GM12872 (cell line): ENCODE results near the gene DOK7.

Experiments
- CTCF ChIP-seq: IDR thresholded peaks from 3 replicates; pipeline ENCODE4 v1.5.1; 2011; ENCODE audit warnings: low read depth, mild to moderate bottlenecking, low read length, moderate library complexity; ENCODE audit not compliant: insufficient read depth

DOK7 gene

DNA sequence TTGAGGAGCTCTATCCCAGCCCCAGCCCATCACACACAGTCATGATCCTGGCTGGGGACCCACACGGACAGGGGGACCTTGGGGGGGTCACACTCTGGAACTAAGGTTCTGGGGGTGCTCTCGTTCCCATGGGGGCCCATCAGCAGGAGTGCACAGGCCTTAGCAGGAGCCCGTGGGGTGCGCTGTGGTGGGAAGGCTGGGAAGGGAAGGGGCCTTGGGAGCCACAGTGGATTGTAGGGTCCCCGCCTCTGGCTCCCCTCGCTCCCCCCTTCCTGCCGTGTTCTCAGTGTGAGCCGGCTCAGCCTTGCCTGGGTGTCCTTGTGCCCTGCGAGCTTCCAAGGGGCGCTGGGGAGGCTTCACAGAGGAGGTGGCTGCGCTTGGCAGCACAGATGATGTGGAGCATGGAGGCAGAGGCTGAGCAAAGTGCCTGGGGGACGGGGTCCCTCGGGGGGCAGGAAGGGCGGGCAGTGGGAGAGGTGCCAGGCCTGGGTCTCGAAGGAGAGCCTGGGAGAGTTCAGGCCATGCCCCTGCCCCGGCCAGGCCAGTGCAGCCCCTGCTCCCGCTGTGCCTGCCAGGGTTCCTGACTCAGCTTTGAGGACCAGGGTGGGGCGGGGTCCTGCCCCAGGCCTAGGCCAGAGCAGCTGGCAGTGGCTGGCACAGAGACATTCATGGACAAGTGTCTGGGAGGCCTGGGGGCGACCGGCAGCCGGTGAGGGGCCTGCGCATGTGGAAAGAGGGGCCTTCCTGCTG is 26.9 kb upstream of the DOK7 start:
- no peak for TF ChIP-seq CTCF

GRCh38 chr4:3436798-3437581 is 26.1 kb upstream of the DOK7 start:
- TF ChIP-seq CTCF: no peak

DNA sequence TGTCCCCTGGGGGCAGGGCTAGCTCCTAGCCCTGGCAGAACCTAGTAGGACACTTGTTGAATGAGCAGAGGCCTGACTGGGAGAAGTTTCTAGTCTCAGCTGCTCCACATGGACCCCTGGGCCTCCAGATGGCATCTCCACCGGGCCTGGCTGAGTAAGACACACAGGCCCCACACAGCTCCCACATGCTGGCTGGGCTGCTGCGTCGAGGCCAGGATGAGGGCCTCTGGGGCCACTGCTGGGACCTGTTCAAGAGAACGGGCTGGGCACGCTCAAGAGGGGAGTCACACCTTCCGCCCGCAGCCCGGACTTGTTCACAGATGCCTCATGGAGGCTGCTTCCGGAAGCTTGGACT is 25.5 kb upstream of the DOK7 start:
- no peak for TF ChIP-seq CTCF

DNA sequence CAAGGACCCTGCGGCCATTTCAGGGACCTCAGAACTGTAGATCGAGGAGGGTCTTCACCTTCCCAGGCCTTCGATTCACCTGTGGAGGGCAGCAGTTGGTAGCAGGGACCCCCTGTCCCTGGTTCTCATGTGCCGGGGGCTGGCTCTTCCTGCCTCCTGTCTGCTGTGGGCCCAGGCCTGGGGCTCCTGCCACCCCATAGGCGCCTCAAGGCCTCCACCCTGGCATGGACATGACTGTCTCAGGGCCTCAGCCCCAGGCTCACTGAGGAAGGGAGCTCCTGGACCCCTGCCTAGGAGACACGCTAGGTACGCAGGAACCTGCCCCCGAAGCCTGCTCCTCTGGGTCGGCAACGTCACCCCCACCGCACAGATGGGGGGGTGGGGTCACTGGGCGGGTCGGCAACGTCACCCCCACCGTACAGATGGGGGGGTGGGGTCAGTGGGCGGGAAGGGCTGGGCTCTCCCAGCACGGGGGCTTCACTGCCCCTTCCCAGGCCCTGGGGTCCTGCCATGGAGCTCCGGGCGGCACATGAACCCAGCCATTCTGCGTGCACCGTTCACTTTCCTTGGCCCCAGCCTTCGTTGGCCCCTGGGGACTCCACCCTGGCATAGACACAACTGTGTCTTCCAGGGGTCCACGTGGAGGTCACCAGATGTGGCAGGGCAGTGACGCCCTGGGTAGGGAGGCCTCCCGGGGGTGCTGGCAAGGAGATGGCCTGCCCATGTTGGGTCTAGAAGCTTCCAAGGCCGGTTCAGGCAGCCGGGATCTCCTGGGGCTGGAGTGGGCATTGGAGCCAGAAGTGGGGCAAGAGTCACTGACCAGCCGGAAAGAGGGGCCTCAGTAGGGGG is 24.9 kb upstream of the DOK7 start:
- no peak for TF ChIP-seq CTCF

- TF ChIP-seq CTCF: no peak
Observed at GRCh38 chr4:3438847-3439180, 24.3 kb upstream of the DOK7 start.

- no peak for TF ChIP-seq CTCF
Observed at GRCh38 chr4:3439391-3439790, 23.7 kb upstream of the DOK7 start.

GRCh38 chr4:3440011-3440410 is 23.1 kb upstream of the DOK7 start:
- no peak for TF ChIP-seq CTCF
